WTC11 (cell line): Measurements from ENCODE around the gene RAB6A. TPM values are rescaled to one million over a fixed set of nuclear protein-coding genes. Genes with fewer than 3 reads are reported as not detected.

Source experiments
- ATAC-seq: fragments of 200-7000 bp; cut with Tn5 transposase; 2 replicates; pipeline ENCODE4 v1.10.0; 2021; ENCODE audit warnings: mild to moderate bottlenecking, moderate library complexity
- CTCF ChIA-PET: fragments of 300-600 bp; sonication (Branson Sonifier 250); formaldehyde crosslinking; loops from one replicate; lab custom pipeline; 2021; ENCODE audit warnings: antibody characterized with exemption; lab: Charles Lee
- POLR2A ChIA-PET: fragments of 350-600 bp; sonication (Branson Sonifier 250); formaldehyde crosslinking; loops from one replicate; lab custom pipeline; 2021; ENCODE audit warnings: antibody characterized with exemption; lab: Charles Lee
- DNase-seq: peaks from one replicate; pipeline ENCODE4 v3.0.0; 2021; ENCODE audit warnings: low spot score
- H3K27ac Mint-ChIP-seq: 2 replicates; pipeline ENCODE4 v1.8.0; 2021; ENCODE audit warnings: mixed read lengths
- H3K27me3 Mint-ChIP-seq: 2 replicates; pipeline ENCODE4 v1.8.0; 2021; ENCODE audit warnings: low read depth, mild to moderate bottlenecking, moderate library complexity, mixed read lengths
- H3K36me3 Mint-ChIP-seq: 2 replicates; pipeline ENCODE4 v1.8.0; 2021; ENCODE audit warnings: mixed read lengths
- H3K4me1 Mint-ChIP-seq: 2 replicates; pipeline ENCODE4 v1.8.0; 2022; ENCODE audit warnings: mixed read lengths
- H3K4me3 Mint-ChIP-seq: 2 replicates; pipeline ENCODE4 v1.8.0; 2021; ENCODE audit warnings: mild to moderate bottlenecking, moderate library complexity, mixed read lengths
- H3K9me3 Mint-ChIP-seq: 2 replicates; pipeline ENCODE4 v1.8.0; 2021; ENCODE audit warnings: mixed read lengths
- ATF3 ChIP-seq: sonication (generic); formaldehyde crosslinking; conservative IDR thresholded peaks from 2 replicates; pipeline ENCODE4 v1.8.1; 2022; ENCODE audit warnings: mild to moderate bottlenecking, missing genetic modification reagents
- CBFB ChIP-seq: sonication (generic); formaldehyde crosslinking; IDR thresholded peaks from 2 replicates; pipeline ENCODE4 v1.8.1; 2022; ENCODE audit warnings: mild to moderate bottlenecking, low read depth, missing genetic modification reagents
- CDX4 ChIP-seq: fragments of 250-450 bp; sonication (Bioruptor Pico); IDR thresholded peaks from 2 replicates; pipeline ENCODE4 v1.9.0; 2021; ENCODE audit warnings: moderate library complexity, mild to moderate bottlenecking, inconsistent platforms, borderline replicate concordance
- ELF4 ChIP-seq: sonication (generic); formaldehyde crosslinking; IDR thresholded peaks from 2 replicates; pipeline ENCODE4 v1.8.1; 2022; ENCODE audit warnings: low read depth, mild to moderate bottlenecking, moderate library complexity, missing genetic modification reagents
- ESRRA ChIP-seq: sonication (generic); formaldehyde crosslinking; IDR thresholded peaks from 2 replicates; pipeline ENCODE4 v1.8.1; 2022; ENCODE audit warnings: mild to moderate bottlenecking, missing genetic modification reagents, borderline replicate concordance
- FOXJ3 ChIP-seq: sonication (generic); formaldehyde crosslinking; IDR thresholded peaks from 2 replicates; pipeline ENCODE4 v1.9.0; 2021; ENCODE audit warnings: missing genetic modification reagents, mild to moderate bottlenecking, borderline replicate concordance
- FOXK1 ChIP-seq: sonication (generic); formaldehyde crosslinking; IDR thresholded peaks from 2 replicates; pipeline ENCODE4 v1.8.0; 2022; ENCODE audit warnings: mild to moderate bottlenecking, moderate library complexity, missing genetic modification reagents
- GABPB1 ChIP-seq: sonication (generic); formaldehyde crosslinking; IDR thresholded peaks from 2 replicates; pipeline ENCODE4 v1.8.1; 2023; ENCODE audit warnings: mild to moderate bottlenecking, missing genetic modification reagents
- KAT7 ChIP-seq: sonication (generic); formaldehyde crosslinking; IDR thresholded peaks from 2 replicates; pipeline ENCODE4 v1.8.1; 2023; ENCODE audit warnings: missing genetic modification reagents, mild to moderate bottlenecking, borderline replicate concordance
- NFATC4 ChIP-seq: fragments of 250-450 bp; sonication (Bioruptor Pico); IDR thresholded peaks from 2 replicates; pipeline ENCODE4 v1.9.0; 2021; ENCODE audit warnings: mild to moderate bottlenecking
- NR1H2 ChIP-seq: sonication (generic); formaldehyde crosslinking; IDR thresholded peaks from 2 replicates; pipeline ENCODE4 v1.9.0; 2021; ENCODE audit warnings: mild to moderate bottlenecking, moderate library complexity, missing genetic modification reagents
- OVOL2 ChIP-seq: fragments of 250-450 bp; sonication (Bioruptor Pico); IDR thresholded peaks from 2 replicates; pipeline ENCODE4 v1.9.0; 2021; ENCODE audit warnings: mild to moderate bottlenecking, borderline replicate concordance
- PRRX2 ChIP-seq: fragments of 250-450 bp; sonication (Bioruptor Pico); IDR thresholded peaks from 2 replicates; pipeline ENCODE4 v1.8.0; 2021; ENCODE audit warnings: mild to moderate bottlenecking
- TCF7 ChIP-seq: sonication (generic); formaldehyde crosslinking; IDR thresholded peaks from 2 replicates; pipeline ENCODE4 v1.8.0; 2022; ENCODE audit warnings: mild to moderate bottlenecking, low read depth, missing genetic modification reagents, moderate library complexity
- USF2 ChIP-seq: sonication (generic); formaldehyde crosslinking; IDR thresholded peaks from 2 replicates; pipeline ENCODE4 v1.8.1; 2023; ENCODE audit warnings: mild to moderate bottlenecking, missing genetic modification reagents, moderate library complexity
- ZBTB21 ChIP-seq: sonication (generic); formaldehyde crosslinking; IDR thresholded peaks from 2 replicates; pipeline ENCODE4 v1.8.1; 2023; ENCODE audit warnings: mild to moderate bottlenecking, missing genetic modification reagents, borderline replicate concordance
- ZNF423 ChIP-seq: fragments of 250-450 bp; sonication (Bioruptor Pico); IDR thresholded peaks from 2 replicates; pipeline ENCODE4 v2.1.2; 2022; ENCODE audit warnings: mild to moderate bottlenecking, moderate library complexity
- total RNA-seq: library from RNA; stranded (reverse); gene quantifications from 3 replicates; pipeline ENCODE4 v1.2.3, GENCODE V29; 2021
- TF ChIP-seq, protein P1 (sequence below): sonication (generic); formaldehyde crosslinking; IDR thresholded peaks from 2 replicates; pipeline ENCODE4 v1.8.0; 2022; ENCODE audit warnings: mild to moderate bottlenecking, missing genetic modification reagents
- TF ChIP-seq, protein P2 (sequence below): fragments of 250-450 bp; sonication (Bioruptor Pico); conservative IDR thresholded peaks from 2 replicates; pipeline ENCODE4 v1.9.0; 2021; ENCODE audit warnings: mild to moderate bottlenecking
- TF ChIP-seq, protein P3 (sequence below): sonication (generic); formaldehyde crosslinking; IDR thresholded peaks from 2 replicates; pipeline ENCODE4 v1.8.1; 2022; ENCODE audit warnings: missing genetic modification reagents, borderline replicate concordance
- TF ChIP-seq, protein P4 (sequence below): sonication (generic); formaldehyde crosslinking; IDR thresholded peaks from 2 replicates; pipeline ENCODE4 v1.8.1; 2023; ENCODE audit warnings: mild to moderate bottlenecking, missing genetic modification reagents, borderline replicate concordance
- TF ChIP-seq, protein P5 (sequence below): fragments of 250-450 bp; sonication (Bioruptor Pico); IDR thresholded peaks from 2 replicates; pipeline ENCODE4 v1.9.0; 2021; ENCODE audit warnings: mild to moderate bottlenecking

Gene RAB6A
- total RNA-seq, 1 experiment from 2014 or later = 107 TPM

DNA sequence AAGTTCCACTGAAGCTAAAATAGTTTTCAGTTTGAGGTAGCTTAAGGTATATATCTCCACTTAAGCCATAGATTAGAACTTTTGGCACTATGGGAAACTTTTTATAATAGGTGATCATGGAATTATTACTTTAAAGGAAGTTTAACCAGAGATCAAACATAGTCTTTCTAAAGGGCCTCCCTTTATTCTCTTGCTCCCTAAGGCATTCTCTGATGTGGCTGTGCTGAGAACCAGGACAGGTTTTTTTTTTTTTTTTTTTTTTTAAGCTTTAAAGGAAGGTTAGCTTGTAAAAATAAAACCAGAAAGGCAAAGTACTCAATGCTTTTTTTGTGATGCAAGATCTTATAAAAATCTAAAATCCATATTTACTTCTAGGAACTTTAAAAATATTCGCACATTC is 23.9 kb upstream of the RAB6A start (continued):
- TF ChIP-seq KAT7 (CRISPR knock-in tag) (no peak), ZBTB21 (CRISPR knock-in tag) (no peak), ESRRA (CRISPR knock-in tag) (no peak)

DNA sequence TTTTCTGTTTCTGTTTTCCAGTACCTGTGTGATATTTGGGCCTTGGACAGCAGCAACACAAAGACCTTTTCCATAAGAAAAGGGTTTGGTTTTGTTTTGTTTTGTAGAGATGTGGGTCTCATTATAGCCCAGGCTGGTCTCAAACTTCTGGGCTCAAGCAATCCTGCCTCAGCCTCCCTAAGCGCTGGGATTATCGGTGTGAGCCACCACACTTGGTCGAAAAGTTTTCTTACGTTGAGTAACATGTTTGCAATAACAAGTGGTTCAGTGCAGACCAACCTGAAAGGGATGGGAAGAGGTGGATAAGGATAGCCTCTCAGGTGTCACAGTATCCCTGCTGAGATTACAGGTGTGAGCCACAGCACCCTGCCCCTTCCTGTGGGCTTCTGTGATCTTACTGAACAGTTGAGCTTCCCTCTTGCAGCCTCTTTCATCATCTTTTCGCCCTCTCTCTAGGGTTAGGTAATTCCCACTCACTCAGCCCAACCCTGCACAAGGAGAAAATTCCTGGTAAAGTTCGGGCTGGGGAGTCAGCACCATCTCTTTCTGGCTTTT is 23.3 kb upstream of the RAB6A start:
- CTCF ChIA-PET = interaction anchor here (1.8 kb wide), 1 partner anchor 24 kb away, joined by 4 read pairs; the partner anchor contains the start of gene RAB6A
- Mint-ChIP-seq H3K36me3 (no peaks in the 10 kb centered on the region), H3K4me1 (peaks cover 11% of the 10 kb centered on the region), H3K9me3 (no peaks in the 10 kb centered on the region), H3K4me3 (no peak overlapping the region), H3K27me3 (no peaks in the 10 kb centered on the region), H3K27ac (peak overlapping the region; percentile 68; the same call in 1 of the 2 replicates)
- DNase-seq (peak; percentile 24), ATAC-seq (no peak)
- POLR2A ChIA-PET = interaction anchor here (0.6 to 1.4 kb wide), 3 partner anchors 12 to 93 kb away, joined by 3 to 9 read pairs (median 5); partner anchors contain the start of gene RAB6A
- TF ChIP-seq GABPB1 (CRISPR knock-in tag) (peak; percentile 100), ZNF423 (peak; percentile 82), ELF4 (CRISPR knock-in tag) (no peak), ATF3 (no peak), PRRX2 (CRISPR knock-in tag) (peak; percentile 8; the same call in 1 of the 2 replicates), NFATC4 (CRISPR knock-in tag) (no peak)
- TF ChIP-seq, protein P1, sequence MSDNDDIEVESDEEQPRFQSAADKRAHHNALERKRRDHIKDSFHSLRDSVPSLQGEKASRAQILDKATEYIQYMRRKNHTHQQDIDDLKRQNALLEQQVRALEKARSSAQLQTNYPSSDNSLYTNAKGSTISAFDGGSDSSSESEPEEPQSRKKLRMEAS = peak; percentile 42; the same call in 1 of the 2 replicates

DNA sequence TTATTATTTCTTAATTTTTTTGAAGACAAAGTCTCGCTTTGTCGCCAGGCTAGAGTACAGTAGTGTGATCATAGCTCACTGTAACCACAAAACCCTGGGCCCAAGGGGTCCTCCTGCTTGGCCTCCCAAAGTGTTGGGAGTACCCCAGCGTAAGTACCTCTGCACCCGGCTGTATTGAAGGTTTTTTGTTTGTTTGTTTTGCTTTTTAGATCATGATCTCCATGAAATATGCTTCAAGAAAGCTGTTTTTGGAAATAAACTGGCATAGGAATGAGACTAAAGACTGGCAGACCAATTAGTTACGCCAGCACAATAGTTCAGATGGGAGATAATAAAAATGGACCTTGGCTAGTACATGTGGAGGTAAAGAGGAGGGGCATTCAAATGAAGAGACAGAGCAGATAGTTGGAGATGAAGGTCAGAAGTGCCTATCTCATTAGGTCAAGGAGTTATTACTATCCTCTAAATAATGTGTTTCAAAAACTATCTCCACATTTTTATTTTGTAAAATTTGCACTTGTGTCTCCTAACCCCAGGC is 22.7 kb upstream of the RAB6A start:
- Mint-ChIP-seq H3K36me3 (no peaks in the 10 kb centered on the region), H3K4me3 (no peak overlapping the region), H3K4me1 (peaks cover 16% of the 10 kb centered on the region), H3K27me3 (no peaks in the 10 kb centered on the region), H3K27ac (0 out of 2 replicates have a peak overlapping the region, but pooled peaks have one; percentile 12), H3K9me3 (no peaks in the 10 kb centered on the region)
- ChIA-PET POLR2A (interaction anchor here (1.4 kb wide), 1 partner anchor 22 kb away, joined by 9 read pairs; the partner anchor contains the start of gene RAB6A), CTCF (interaction anchor here (1.8 kb wide), 1 partner anchor 23 kb away, joined by 4 read pairs; the partner anchor contains the start of gene RAB6A)
- no peak for DNase-seq
- no peak for ATAC-seq
- no peak for TF ChIP-seq FOXJ3 (CRISPR knock-in tag)
- TF ChIP-seq, protein P2, sequence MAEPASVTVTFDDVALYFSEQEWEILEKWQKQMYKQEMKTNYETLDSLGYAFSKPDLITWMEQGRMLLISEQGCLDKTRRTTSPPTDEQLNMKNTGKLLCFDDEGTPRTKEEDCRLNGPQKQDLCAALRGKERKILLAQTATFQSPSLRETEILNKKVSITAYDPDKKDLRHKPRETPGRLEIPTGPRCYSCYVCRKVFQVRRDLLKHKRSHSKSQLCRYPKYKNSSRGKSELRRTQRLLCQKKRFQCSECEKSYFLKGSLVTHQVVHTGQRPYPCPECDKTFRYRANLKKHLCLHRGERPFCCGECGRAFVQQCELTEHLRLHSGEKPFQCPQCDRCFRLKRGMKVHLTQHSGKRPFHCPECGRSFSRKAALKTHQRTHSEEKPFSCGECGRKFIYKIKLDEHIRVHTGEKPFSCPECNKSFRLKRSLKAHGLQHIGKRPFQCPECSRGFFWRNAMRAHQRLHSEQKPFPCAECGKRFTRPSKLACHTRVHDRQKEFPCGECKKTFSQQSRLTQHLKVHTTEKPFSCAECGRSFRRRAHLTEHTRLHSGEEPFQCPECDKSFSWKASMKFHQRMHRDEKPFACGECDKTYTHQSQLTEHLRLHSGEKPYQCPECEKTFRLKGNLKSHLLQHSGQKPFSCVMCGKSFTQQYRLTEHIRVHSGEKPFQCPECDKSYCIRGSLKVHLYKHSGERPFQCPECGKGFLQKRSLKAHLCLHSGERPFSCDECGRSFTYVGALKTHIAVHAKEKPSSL (CRISPR knock-in tag) = no peak
- TF ChIP-seq, protein P3, sequence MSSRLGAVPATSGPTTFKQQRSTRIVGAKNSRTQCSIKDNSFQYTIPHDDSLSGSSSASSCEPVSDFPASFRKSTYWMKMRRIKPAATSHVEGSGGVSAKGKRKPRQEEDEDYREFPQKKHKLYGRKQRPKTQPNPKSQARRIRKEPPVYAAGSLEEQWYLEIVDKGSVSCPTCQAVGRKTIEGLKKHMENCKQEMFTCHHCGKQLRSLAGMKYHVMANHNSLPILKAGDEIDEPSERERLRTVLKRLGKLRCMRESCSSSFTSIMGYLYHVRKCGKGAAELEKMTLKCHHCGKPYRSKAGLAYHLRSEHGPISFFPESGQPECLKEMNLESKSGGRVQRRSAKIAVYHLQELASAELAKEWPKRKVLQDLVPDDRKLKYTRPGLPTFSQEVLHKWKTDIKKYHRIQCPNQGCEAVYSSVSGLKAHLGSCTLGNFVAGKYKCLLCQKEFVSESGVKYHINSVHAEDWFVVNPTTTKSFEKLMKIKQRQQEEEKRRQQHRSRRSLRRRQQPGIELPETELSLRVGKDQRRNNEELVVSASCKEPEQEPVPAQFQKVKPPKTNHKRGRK = no peak
- TF ChIP-seq ZNF423 = no peak
- TF ChIP-seq USF2 = no peak
- TF ChIP-seq, protein P4, sequence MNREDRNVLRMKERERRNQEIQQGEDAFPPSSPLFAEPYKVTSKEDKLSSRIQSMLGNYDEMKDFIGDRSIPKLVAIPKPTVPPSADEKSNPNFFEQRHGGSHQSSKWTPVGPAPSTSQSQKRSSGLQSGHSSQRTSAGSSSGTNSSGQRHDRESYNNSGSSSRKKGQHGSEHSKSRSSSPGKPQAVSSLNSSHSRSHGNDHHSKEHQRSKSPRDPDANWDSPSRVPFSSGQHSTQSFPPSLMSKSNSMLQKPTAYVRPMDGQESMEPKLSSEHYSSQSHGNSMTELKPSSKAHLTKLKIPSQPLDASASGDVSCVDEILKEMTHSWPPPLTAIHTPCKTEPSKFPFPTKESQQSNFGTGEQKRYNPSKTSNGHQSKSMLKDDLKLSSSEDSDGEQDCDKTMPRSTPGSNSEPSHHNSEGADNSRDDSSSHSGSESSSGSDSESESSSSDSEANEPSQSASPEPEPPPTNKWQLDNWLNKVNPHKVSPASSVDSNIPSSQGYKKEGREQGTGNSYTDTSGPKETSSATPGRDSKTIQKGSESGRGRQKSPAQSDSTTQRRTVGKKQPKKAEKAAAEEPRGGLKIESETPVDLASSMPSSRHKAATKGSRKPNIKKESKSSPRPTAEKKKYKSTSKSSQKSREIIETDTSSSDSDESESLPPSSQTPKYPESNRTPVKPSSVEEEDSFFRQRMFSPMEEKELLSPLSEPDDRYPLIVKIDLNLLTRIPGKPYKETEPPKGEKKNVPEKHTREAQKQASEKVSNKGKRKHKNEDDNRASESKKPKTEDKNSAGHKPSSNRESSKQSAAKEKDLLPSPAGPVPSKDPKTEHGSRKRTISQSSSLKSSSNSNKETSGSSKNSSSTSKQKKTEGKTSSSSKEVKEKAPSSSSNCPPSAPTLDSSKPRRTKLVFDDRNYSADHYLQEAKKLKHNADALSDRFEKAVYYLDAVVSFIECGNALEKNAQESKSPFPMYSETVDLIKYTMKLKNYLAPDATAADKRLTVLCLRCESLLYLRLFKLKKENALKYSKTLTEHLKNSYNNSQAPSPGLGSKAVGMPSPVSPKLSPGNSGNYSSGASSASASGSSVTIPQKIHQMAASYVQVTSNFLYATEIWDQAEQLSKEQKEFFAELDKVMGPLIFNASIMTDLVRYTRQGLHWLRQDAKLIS (CRISPR knock-in tag) = no peak
- TF ChIP-seq CBFB (CRISPR knock-in tag) = no peak
- TF ChIP-seq FOXK1 = no peak
- TF ChIP-seq TCF7 (CRISPR knock-in tag) = no peak
- TF ChIP-seq, protein P5, sequence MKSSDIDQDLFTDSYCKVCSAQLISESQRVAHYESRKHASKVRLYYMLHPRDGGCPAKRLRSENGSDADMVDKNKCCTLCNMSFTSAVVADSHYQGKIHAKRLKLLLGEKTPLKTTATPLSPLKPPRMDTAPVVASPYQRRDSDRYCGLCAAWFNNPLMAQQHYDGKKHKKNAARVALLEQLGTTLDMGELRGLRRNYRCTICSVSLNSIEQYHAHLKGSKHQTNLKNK = no peak
- no peak for TF ChIP-seq CDX4
- no peak for TF ChIP-seq OVOL2 (CRISPR knock-in tag)
- no peak for TF ChIP-seq NR1H2 (CRISPR knock-in tag)
